A549 (cell line): Measurements from ENCODE around the gene STRBP.

ENCODE experiments used
- EP300 ChIP-seq, 2 experiments: fragments of >200 bp; sonication (Bioruptor Twin); formaldehyde crosslinking; IDR thresholded peaks; 2 replicates in 1 of 2; 3 replicates in 1 of 2; pipeline ENCODE4 v1.6.1; 2016 to 2017
- POLR2A ChIP-seq: IDR thresholded peaks from 2 replicates; pipeline ENCODE4 v1.6.1; 2012; ENCODE audit warnings: mild to moderate bottlenecking, low read length

DNA sequence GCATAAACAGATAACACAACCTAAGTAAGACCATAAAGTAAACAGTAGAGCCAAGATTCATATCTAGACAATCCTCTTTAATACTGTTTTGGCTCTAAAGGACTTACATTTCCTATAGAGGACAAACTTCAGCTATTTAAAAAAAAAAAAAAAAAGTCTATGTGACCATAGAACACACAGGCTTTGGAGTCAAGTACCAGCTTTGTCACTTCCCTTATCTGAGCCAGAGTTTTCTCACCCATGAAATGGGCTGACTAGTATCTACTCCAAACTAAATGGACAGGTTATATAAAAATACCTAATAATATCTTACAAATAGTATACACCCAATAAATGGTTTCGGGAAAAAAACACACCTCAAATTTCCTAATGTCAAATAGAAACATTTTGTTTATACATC, 81.3 kb downstream of the STRBP start:
- no peak for TF ChIP-seq POLR2A
- TF ChIP-seq EP300 (IDR thresholded peaks at IDR 0.05) = no peak
